Measurements from ENCODE around the gene OR13C8. TPM values are rescaled to one million over a fixed set of nuclear protein-coding genes. Genes with fewer than 3 reads are reported as not detected.

Gene OR13C8
- total and polyA plus RNA-seq, 2 experiments from 2014 or later, result not detected

GRCh38 chr9:104553261-104553660 lies 15.7 kb upstream of the OR13C8 start:
- Histone ChIP-seq H3K9me3 (ENCODE audit: low read depth) (no peaks in the 10 kb centered on the region), H3K27me3 (no peaks in the 10 kb centered on the region), H3K36me3 (no peaks in the 10 kb centered on the region), H3K4me1 (ENCODE audit: low read depth) (no peaks in the 10 kb centered on the region), H3K4me3 (no peak overlapping the region), H3K27ac (no peak overlapping the region)
- TF ChIP-seq, protein P1, sequence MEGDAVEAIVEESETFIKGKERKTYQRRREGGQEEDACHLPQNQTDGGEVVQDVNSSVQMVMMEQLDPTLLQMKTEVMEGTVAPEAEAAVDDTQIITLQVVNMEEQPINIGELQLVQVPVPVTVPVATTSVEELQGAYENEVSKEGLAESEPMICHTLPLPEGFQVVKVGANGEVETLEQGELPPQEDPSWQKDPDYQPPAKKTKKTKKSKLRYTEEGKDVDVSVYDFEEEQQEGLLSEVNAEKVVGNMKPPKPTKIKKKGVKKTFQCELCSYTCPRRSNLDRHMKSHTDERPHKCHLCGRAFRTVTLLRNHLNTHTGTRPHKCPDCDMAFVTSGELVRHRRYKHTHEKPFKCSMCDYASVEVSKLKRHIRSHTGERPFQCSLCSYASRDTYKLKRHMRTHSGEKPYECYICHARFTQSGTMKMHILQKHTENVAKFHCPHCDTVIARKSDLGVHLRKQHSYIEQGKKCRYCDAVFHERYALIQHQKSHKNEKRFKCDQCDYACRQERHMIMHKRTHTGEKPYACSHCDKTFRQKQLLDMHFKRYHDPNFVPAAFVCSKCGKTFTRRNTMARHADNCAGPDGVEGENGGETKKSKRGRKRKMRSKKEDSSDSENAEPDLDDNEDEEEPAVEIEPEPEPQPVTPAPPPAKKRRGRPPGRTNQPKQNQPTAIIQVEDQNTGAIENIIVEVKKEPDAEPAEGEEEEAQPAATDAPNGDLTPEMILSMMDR (IDR thresholded peaks at IDR 0.05; ENCODE audit: low read depth, low read length), result no peak
- DNase-seq (ENCODE audit: low read depth in 1 of 2, low spot score in 1 of 2), result no peak

DNA sequence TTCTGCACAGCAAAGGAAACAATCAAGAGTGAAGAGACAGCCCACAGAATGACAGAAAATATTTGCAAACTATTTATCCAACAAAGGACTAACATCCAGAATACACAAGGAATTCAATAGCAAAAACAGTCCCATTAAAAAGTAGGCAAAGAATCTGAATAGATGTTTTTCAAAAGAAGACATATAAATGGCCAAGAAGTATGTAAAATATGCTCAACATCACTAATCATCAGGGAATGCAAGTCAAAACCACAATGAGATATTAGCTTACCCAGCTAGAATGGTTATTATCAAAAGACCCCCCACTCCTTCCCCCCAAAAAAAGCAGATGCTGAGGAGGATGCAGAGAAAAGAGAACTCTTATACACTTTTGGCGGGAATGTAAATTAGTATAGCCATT lies 13.4 kb upstream of the OR13C8 start:
- no peaks in the 10 kb centered on the region for H3K27me3 ChIP-seq
- no peaks in the 10 kb centered on the region for H3K4me1 ChIP-seq (ENCODE audit: low read depth)
- TF ChIP-seq, protein P1 (IDR thresholded peaks at IDR 0.05; ENCODE audit: low read depth, low read length), result no peak
- no peaks in the 10 kb centered on the region for H3K9me3 ChIP-seq (ENCODE audit: low read depth)
- no peak overlapping the region for H3K27ac ChIP-seq
- H3K4me3 ChIP-seq, result no peak overlapping the region
- no peak for DNase-seq (ENCODE audit: low read depth in 1 of 2, low spot score in 1 of 2)
- no peaks in the 10 kb centered on the region for H3K36me3 ChIP-seq

DNA sequence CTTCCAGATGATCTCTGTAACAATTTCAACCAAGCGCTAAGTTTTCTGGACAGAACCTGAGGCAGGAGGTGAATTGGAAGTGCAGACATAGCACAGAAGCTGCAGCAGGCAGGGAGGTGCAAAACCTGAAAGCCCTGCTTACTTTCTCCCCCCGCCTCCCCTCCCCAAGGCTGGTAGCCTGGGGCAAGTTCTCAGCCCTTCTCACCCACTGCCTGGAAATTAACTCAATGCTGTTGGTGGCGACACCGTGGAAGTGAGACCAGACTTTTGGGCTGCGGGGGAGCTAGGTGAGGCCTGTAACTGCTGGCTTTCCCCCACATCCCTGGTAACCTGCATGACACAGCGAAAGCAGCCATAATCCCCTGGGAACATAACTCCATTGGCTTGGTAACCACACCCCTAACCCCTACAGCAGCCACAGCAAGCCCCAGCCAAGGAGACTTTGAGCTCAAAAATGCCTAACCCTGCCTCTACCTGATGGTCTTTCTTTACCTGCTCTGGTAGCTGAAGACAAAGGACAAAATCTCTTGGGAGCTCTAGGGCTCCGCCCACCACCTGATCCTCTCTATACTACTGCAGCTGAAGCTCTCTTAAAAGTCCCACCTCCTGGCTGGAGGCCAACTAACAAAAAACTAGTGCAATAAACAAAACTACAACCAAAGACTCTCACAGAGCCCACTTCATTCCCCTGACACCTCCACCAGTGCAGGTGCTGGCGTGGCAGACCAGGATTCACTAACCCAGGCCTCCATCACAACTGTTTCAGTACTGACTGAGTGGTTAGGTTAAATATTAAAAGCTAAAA lies 11.9 kb upstream of the OR13C8 start:
- Histone ChIP-seq H3K9me3 (ENCODE audit: low read depth) (no peaks in the 10 kb centered on the region), H3K36me3 (no peaks in the 10 kb centered on the region), H3K4me3 (no peak overlapping the region), H3K27me3 (no peaks in the 10 kb centered on the region), H3K27ac (no peak overlapping the region), H3K4me1 (ENCODE audit: low read depth) (no peaks in the 10 kb centered on the region)
- DNase-seq (ENCODE audit: low read depth in 1 of 2, low spot score in 1 of 2), result no peak
- TF ChIP-seq, protein P1 (IDR thresholded peaks at IDR 0.05; ENCODE audit: low read depth, low read length), result no peak

DNA sequence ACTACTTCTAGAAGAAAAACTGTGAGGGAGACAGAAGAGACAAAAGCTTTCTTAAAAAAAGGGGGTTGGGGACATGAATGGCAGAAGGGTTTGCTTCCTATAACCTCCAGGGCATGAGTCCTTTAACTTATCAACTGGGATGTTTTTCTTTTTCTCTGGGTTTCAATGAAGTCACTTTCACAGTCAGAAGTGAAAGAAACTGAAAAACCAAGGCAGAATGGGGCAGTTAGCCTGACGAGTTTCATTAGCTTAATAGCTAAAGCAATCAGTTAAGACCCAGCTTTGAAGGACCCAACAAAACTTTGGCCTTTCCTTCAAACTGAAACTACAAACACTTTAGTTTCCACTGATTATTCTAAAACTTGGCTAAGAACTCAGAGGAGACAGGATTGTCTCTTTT lies 4.6 kb upstream of the OR13C8 start:
- Histone ChIP-seq H3K27ac (no peak overlapping the region), H3K9me3 (ENCODE audit: low read depth) (no peaks in the 10 kb centered on the region), H3K36me3 (no peaks in the 10 kb centered on the region), H3K27me3 (no peaks in the 10 kb centered on the region), H3K4me1 (ENCODE audit: low read depth) (no peaks in the 10 kb centered on the region), H3K4me3 (no peak overlapping the region)
- TF ChIP-seq, protein P1 (IDR thresholded peaks at IDR 0.05; ENCODE audit: low read depth, low read length), result no peak
- DNase-seq (ENCODE audit: low read depth in 1 of 2, low spot score in 1 of 2), result no peak

DNA sequence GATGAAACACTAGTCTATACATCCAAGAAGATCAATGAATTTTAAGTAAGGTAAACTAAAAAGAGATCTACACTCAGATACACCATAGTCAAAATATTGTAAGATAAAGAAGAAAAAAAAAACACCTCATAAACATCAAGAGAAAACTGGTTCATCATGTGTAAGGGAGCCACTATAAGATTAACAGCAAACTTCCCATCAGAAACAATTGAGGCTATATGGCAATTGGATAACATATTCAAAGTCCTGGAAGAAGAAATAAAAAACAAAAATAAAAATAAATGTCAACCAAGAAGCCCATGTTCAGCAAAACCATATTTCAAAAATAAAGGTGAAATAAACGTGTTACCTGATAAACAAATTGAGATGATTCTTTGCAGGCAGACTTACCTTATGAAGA lies 3.6 kb downstream of the OR13C8 start:
- H3K27ac ChIP-seq, result no peak overlapping the region
- H3K27me3 ChIP-seq, result no peaks in the 10 kb centered on the region
- TF ChIP-seq, protein P1 (IDR thresholded peaks at IDR 0.05; ENCODE audit: low read depth, low read length), result no peak
- no peaks in the 10 kb centered on the region for H3K36me3 ChIP-seq
- DNase-seq (ENCODE audit: low read depth in 1 of 2, low spot score in 1 of 2), result no peak
- H3K9me3 ChIP-seq (ENCODE audit: low read depth), result no peaks in the 10 kb centered on the region
- H3K4me3 ChIP-seq, result no peak overlapping the region
- H3K4me1 ChIP-seq (ENCODE audit: low read depth), result no peaks in the 10 kb centered on the region

All from cardiac muscle cell (in vitro differentiated cells and primary cell).